Left ventricle myocardium inferior (tissue), 1 donor: ENCODE results near the gene CDKN2B. TPM values are rescaled to one million over a fixed set of nuclear protein-coding genes. Genes with fewer than 3 reads are reported as not detected.

Experiments used
- DNase-seq: peaks from one replicate; pipeline ENCODE4 v3.0.0-alpha.2; 2020
- H3K27ac ChIP-seq: fragments of 200-600 bp; replicated peaks from 2 replicates; pipeline ENCODE4 v1.8.0; 2021
- H3K27me3 ChIP-seq: fragments of 200-600 bp; 2 replicates; pipeline ENCODE4 v1.8.0; 2021; ENCODE audit warnings: low read depth
- H3K36me3 ChIP-seq: fragments of 200-600 bp; 2 replicates; pipeline ENCODE4 v1.8.0; 2021
- H3K4me1 ChIP-seq: fragments of 200-600 bp; 2 replicates; pipeline ENCODE4 v1.8.0; 2021
- H3K4me3 ChIP-seq: fragments of 200-600 bp; 2 replicates; pipeline ENCODE4 v1.8.0; 2021; ENCODE audit warnings: mild to moderate bottlenecking, moderate library complexity
- H3K9me3 ChIP-seq: fragments of 200-600 bp; replicated peaks from 2 replicates; pipeline ENCODE4 v1.8.0; 2021
- intact Hi-C: fragments of 100-400 bp; cut with micrococcal nuclease; formaldehyde crosslinking; loops from one replicate; pipeline ENCODE4 v1.11.0; 2022
- total RNA-seq: library from RNA; stranded (reverse); fragmentation: NEBNext Ultra II Directional; extraction: Animal tissue kit (Norgen Biotek cat#: 25700); gene quantifications from one replicate; pipeline ENCODE4 v1.2.1, GENCODE V29; 2021
- TF ChIP-seq, protein P1 (sequence below): fragments of 200-600 bp; IDR thresholded peaks from 2 replicates; pipeline ENCODE4 v1.8.0; 2021; ENCODE audit warnings: antibody characterized with exemption, mild to moderate bottlenecking, borderline replicate concordance
- donor health status: DM: no; HTN: yes; CAD: no; lungs with severe emphysema.

CDKN2B gene
- total RNA-seq, 1 donor from 2014 or later: 0.82 TPM

DNA sequence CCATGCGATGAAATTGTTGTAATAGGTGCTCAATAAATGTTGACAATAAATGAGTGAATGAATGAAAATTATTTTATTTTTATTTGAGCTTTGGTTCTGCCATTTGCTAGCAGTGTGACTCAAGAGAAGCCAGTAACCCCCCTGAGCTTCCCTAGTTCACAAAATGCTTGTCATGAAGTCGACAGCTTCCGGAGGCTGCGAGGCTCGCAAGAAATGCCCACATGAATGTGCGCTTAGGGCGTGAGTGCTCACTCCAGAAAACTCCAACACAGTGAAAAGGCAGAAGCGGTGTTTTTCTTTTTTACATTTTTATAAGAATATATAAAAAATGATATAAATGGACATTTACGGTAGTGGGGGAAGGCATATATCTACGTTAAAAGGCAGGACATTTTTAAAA, 41.4 kb downstream of the CDKN2B start:
- intact Hi-C loops: no loop called here
- TF ChIP-seq, protein P1, sequence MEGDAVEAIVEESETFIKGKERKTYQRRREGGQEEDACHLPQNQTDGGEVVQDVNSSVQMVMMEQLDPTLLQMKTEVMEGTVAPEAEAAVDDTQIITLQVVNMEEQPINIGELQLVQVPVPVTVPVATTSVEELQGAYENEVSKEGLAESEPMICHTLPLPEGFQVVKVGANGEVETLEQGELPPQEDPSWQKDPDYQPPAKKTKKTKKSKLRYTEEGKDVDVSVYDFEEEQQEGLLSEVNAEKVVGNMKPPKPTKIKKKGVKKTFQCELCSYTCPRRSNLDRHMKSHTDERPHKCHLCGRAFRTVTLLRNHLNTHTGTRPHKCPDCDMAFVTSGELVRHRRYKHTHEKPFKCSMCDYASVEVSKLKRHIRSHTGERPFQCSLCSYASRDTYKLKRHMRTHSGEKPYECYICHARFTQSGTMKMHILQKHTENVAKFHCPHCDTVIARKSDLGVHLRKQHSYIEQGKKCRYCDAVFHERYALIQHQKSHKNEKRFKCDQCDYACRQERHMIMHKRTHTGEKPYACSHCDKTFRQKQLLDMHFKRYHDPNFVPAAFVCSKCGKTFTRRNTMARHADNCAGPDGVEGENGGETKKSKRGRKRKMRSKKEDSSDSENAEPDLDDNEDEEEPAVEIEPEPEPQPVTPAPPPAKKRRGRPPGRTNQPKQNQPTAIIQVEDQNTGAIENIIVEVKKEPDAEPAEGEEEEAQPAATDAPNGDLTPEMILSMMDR: no peak
- H3K4me1 ChIP-seq: peaks cover 33% of the 10 kb centered on the region
- H3K4me3 ChIP-seq: no peak overlapping the region
- peaks cover 10% of the 10 kb centered on the region for H3K9me3 ChIP-seq
- no peak for DNase-seq
- no peak overlapping the region for H3K27ac ChIP-seq
- no peaks in the 10 kb centered on the region for H3K36me3 ChIP-seq
- H3K27me3 ChIP-seq: peaks cover 100% of the 10 kb centered on the region

GRCh38 chr9:21967169-21967568, 41.9 kb downstream of the CDKN2B start:
- Histone ChIP-seq H3K9me3 (peaks cover 13% of the 10 kb centered on the region), H3K27me3 (peaks cover 100% of the 10 kb centered on the region), H3K36me3 (no peaks in the 10 kb centered on the region), H3K4me1 (peaks cover 33% of the 10 kb centered on the region), H3K27ac (no peak overlapping the region), H3K4me3 (no peak overlapping the region)
- no peak for DNase-seq
- TF ChIP-seq, protein P1: no peak
- intact Hi-C loops: no loop called here

GRCh38 chr9:21966140-21966851, 42.8 kb downstream of the CDKN2B start:
- Histone ChIP-seq H3K27me3 (peaks cover 100% of the 10 kb centered on the region), H3K27ac (no peak overlapping the region), H3K4me3 (no peak overlapping the region), H3K36me3 (no peaks in the 10 kb centered on the region), H3K9me3 (peaks cover 13% of the 10 kb centered on the region), H3K4me1 (peaks cover 33% of the 10 kb centered on the region)
- no peak for DNase-seq
- TF ChIP-seq, protein P1: no peak
- intact Hi-C loops: no loop called here

DNA sequence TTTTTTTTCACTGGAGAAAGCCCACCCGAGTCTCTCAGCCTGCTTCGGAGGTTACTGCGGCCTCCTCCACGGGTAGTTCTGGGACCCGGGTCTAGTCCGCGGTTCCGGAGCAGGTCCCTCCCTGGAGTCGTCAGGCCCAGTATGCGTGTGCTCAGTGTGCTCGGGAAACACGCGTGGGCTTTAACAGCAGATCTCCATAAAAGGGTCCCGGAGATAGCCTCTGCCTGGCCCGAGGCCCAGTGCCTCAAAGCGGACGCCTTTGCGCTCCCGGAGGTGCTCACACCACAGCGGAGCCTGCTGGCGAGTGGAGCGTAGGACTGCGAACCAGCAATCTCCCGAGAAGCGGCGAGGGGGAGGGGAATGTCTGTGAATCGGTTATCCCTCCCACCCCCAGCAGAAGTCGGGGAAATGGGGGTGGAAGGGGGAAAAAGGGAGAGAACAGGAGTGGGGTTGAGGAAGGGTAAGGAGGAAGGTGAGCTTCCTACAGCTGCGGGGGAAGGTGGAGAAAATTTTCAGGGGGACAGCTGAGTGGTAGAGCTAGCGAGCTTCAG, 43.6 kb downstream of the CDKN2B start:
- peaks cover 13% of the 10 kb centered on the region for H3K9me3 ChIP-seq
- H3K4me1 ChIP-seq: peaks cover 27% of the 10 kb centered on the region
- peaks cover 100% of the 10 kb centered on the region for H3K27me3 ChIP-seq
- intact Hi-C loops: no loop called here
- peak overlapping the region; percentile 55 for H3K4me3 ChIP-seq
- no peak overlapping the region for H3K27ac ChIP-seq
- H3K36me3 ChIP-seq: no peaks in the 10 kb centered on the region
- no peak for DNase-seq
- TF ChIP-seq, protein P1: peak; percentile 21

DNA sequence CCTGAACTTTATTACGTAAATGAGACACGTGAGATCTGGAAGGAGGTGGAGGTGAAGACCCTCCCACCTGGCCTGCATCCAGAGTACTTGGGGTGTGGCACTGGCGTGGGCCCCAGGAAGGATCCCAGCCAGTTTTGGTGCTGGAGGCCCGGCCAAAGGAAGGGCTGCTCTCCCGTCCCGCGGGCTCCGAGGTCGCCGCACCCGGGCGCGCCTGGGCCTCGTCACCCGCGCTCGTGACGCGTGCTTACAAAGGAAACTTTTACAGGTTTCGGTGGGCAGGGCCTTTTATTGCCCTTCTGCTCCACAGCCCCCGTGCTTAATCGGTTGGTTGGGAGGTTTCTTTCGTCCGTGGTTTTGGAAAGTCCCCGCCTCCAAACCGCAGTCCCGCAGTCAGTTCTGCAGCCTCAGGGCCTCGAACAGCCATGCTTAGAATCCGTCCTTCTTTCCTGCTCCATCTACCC, 44.1 kb downstream of the CDKN2B start:
- intact Hi-C loops: no loop called here
- no peaks in the 10 kb centered on the region for H3K36me3 ChIP-seq
- H3K4me1 ChIP-seq: peaks cover 27% of the 10 kb centered on the region
- TF ChIP-seq, protein P1: no peak
- no peak for DNase-seq
- peak overlapping the region; percentile 55 for H3K4me3 ChIP-seq
- peaks cover 100% of the 10 kb centered on the region for H3K27me3 ChIP-seq
- H3K9me3 ChIP-seq: peaks cover 13% of the 10 kb centered on the region
- H3K27ac ChIP-seq: no peak overlapping the region
